Measurements from ENCODE around the gene TMEM82. TPM values are rescaled to one million over a fixed set of nuclear protein-coding genes. Genes with fewer than 3 reads are reported as not detected.
A peak's percentile ranks its signal among the peaks of the same experiment; 100 is the strongest.

The TMEM82 gene
- total and polyA plus RNA-seq, 3 donors from 2014 or later, result not detected

DNA sequence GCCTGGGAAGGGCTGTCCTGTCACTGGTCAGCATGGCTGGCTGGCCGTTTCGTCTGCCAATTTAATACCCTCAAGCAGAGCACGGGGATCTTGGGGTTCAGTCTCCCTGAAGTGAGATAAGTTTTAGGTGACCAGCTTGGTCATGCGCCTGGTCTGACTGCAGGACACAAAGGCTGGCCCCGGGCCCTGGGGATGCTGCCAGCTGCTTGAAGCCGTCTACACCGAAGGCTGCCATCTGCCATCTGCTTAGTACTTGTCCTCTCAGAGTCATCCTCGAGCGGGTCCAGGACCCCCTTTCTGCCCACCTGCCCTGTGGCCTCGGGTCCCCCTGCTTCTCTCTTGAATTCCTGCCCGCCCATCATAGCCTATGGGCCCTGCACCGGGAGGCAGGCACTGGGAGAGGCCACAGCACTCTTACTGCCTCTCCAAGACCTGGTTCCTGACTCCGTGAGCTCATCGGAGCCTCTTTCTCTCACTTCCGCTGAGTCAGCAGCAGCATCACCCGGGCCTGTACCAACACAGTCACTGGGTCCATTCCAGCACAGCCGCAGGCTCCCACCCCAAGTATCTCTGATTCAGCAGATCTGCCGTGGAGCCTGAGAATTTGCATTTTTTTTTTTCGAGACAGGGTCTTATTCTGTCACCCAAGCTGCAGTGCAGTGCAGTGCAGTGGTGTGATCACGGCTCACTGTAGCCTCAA, 23.3 kb downstream of the TMEM82 start:
- H3K4me3 ChIP-seq, result no peak overlapping the region
- H3K4me1 ChIP-seq, result peaks cover 16% of the 10 kb centered on the region
- WGBS, 2 donors, result 60 to 76% methylated on average over 15 to 20 of the region's 20 CpGs
- no peaks in the 10 kb centered on the region for H3K9me3 ChIP-seq
- peak; percentile 48 for DNase-seq
- intact Hi-C loops (cut with DNase I; ENCODE audit: low total_unique reads), result no loop called here
- no peaks in the 10 kb centered on the region for H3K36me3 ChIP-seq (ENCODE audit: low read depth, missing control alignments)
- H3K27me3 ChIP-seq, result no peaks in the 10 kb centered on the region
- no peak overlapping the region for H3K27ac ChIP-seq
- TF ChIP-seq, protein P1, sequence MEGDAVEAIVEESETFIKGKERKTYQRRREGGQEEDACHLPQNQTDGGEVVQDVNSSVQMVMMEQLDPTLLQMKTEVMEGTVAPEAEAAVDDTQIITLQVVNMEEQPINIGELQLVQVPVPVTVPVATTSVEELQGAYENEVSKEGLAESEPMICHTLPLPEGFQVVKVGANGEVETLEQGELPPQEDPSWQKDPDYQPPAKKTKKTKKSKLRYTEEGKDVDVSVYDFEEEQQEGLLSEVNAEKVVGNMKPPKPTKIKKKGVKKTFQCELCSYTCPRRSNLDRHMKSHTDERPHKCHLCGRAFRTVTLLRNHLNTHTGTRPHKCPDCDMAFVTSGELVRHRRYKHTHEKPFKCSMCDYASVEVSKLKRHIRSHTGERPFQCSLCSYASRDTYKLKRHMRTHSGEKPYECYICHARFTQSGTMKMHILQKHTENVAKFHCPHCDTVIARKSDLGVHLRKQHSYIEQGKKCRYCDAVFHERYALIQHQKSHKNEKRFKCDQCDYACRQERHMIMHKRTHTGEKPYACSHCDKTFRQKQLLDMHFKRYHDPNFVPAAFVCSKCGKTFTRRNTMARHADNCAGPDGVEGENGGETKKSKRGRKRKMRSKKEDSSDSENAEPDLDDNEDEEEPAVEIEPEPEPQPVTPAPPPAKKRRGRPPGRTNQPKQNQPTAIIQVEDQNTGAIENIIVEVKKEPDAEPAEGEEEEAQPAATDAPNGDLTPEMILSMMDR (IDR thresholded peaks at IDR 0.05), result no peak
- TF ChIP-seq POLR2A (IDR thresholded peaks at IDR 0.05), result no peak

DNA sequence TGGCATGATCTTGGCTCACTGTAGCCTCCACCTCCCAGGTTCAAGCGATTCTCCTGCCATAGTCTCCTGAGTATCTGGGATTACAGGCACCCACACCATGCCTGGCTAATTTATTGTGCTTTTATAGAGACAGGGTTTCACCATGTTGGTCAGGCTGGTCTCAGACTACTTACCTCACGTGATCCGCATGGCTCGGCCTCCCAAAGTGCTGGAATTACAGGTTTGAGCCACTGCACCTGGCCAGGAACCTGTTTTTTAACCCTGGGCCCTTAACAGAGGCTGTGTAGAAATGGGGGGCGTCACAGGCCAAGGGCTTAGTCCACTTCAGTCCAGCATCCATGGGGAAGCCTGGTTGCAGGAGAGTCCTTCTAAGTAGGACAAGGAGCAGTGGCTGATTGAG, 25.6 kb downstream of the TMEM82 start:
- intact Hi-C loops (cut with DNase I; ENCODE audit: low total_unique reads), result no loop called here
- 88 to 100% methylated on average over 1 to 5 of the region's 5 CpGs for WGBS, 2 donors
- DNase-seq, result no peak
- no peaks in the 10 kb centered on the region for H3K36me3 ChIP-seq (ENCODE audit: low read depth, missing control alignments)
- TF ChIP-seq, protein P1 (IDR thresholded peaks at IDR 0.05), result no peak
- TF ChIP-seq POLR2A (IDR thresholded peaks at IDR 0.05), result no peak
- no peak overlapping the region for H3K4me3 ChIP-seq
- no peak overlapping the region for H3K27ac ChIP-seq
- no peaks in the 10 kb centered on the region for H3K4me1 ChIP-seq
- no peaks in the 10 kb centered on the region for H3K9me3 ChIP-seq
- no peaks in the 10 kb centered on the region for H3K27me3 ChIP-seq

DNA sequence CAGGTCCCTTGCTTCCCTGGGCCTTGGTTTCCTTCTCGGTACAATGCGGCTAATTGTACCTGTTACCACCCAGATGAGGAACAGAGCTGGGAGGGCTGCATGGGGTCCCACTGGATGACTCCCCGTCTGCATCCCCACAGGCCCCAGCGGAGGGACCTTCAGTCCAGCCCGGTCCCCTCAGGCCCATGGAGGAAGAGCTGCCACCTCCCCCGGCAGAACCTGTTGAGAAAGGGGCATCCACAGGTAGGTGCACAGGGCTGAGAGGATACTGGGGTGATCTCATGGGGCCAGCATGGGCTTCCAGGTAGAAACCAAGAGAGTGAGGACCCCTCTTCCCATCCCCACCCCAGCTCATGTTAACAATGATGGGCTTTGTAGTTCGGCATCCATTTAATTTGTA, 26.1 kb downstream of the TMEM82 start:
- DNase-seq, result no peak
- no peak for TF ChIP-seq POLR2A (IDR thresholded peaks at IDR 0.05)
- TF ChIP-seq, protein P1 (IDR thresholded peaks at IDR 0.05), result no peak
- H3K27ac ChIP-seq, result no peak overlapping the region
- H3K4me1 ChIP-seq, result no peaks in the 10 kb centered on the region
- H3K27me3 ChIP-seq, result no peaks in the 10 kb centered on the region
- H3K36me3 ChIP-seq (ENCODE audit: low read depth, missing control alignments), result no peaks in the 10 kb centered on the region
- H3K4me3 ChIP-seq, result no peak overlapping the region
- H3K9me3 ChIP-seq, result no peaks in the 10 kb centered on the region
- intact Hi-C loops (cut with DNase I; ENCODE audit: low total_unique reads), result no loop called here
- WGBS, 2 donors, result 96% methylated on average over 5 to 7 of the region's 7 CpGs

DNA sequence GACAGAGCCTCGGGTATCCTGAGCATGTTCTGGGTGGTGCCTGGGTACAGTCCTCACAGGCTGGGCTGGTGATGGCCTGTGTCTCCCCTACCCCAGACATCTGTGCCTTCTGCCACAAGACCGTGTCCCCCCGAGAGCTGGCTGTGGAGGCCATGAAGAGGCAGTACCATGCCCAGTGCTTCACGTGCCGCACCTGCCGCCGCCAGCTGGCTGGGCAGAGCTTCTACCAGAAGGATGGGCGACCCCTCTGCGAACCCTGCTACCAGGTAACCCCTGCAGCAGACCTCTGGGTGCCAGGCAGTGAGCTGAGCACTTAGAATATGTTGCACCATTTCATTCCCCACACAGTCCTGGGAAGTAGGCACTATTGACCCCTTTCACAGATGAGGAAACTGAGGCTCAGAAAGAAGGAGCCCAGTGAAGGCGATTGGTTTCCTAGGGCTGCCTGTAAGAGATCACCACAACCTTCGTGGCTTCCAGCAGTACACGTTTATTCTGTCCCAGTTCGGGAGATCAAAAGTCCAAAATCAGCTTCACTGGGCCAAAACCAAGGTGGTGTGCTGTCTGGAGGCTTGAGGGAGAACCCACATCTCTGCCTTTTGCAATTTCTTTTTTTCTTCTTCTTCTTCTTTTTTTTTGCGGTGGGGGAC, 28.1 kb downstream of the TMEM82 start:
- TF ChIP-seq, protein P1 (IDR thresholded peaks at IDR 0.05), result no peak
- no peak for TF ChIP-seq POLR2A (IDR thresholded peaks at IDR 0.05)
- no peaks in the 10 kb centered on the region for H3K4me1 ChIP-seq
- H3K27me3 ChIP-seq, result no peaks in the 10 kb centered on the region
- H3K9me3 ChIP-seq, result no peaks in the 10 kb centered on the region
- H3K4me3 ChIP-seq, result no peak overlapping the region
- intact Hi-C loops (cut with DNase I; ENCODE audit: low total_unique reads), result no loop called here
- no peak overlapping the region for H3K27ac ChIP-seq
- H3K36me3 ChIP-seq (ENCODE audit: low read depth, missing control alignments), result no peaks in the 10 kb centered on the region
- 87 to 89% methylated on average over 13 to 14 of the region's 14 CpGs for WGBS, 2 donors
- DNase-seq, result no peak
